ENCODE measurements around the gene HS3ST5. TPM values are rescaled to one million over a fixed set of nuclear protein-coding genes. Genes with fewer than 3 reads are reported as not detected.

Gene HS3ST5
- total RNA-seq, 1 experiment from 2014 or later: 14.4 TPM

DNA sequence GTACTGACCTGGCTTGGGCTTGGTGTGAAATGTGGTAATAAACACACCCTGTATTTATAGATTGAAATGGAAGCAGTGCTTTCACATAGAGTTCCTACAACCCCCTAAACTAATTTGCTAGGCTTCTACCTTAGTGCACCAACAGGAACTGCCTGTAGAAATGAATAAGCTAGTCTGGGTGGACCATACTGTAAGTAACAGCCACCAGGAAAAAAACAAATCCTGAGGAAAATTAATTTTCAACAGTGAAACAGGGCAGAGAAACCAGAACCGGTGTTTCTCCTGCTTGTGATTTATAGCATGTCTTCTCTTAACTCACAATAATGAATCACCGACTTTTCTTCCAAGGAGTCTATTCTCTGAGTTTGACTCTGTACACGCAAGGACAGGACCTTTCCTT is 187.1 kb downstream of the HS3ST5 start:
- H3K79me2 ChIP-seq (ENCODE audit: insufficient read depth, low read length): no peaks in the 10 kb centered on the region

More for the DNA sequence above, 187.1 kb downstream of the HS3ST5 start:
- no peak overlapping the region for H3K56ac ChIP-seq (ENCODE audit: insufficient read length, low read depth, low read length)
- no peak overlapping the region for H2BK15ac ChIP-seq (ENCODE audit: low read depth, low read length)
- H3K4me1 ChIP-seq (ENCODE audit: insufficient read depth, low read length): peaks cover 3% of the 10 kb centered on the region; the same call in 1 of the 2 replicates
- TF ChIP-seq, protein P1, sequence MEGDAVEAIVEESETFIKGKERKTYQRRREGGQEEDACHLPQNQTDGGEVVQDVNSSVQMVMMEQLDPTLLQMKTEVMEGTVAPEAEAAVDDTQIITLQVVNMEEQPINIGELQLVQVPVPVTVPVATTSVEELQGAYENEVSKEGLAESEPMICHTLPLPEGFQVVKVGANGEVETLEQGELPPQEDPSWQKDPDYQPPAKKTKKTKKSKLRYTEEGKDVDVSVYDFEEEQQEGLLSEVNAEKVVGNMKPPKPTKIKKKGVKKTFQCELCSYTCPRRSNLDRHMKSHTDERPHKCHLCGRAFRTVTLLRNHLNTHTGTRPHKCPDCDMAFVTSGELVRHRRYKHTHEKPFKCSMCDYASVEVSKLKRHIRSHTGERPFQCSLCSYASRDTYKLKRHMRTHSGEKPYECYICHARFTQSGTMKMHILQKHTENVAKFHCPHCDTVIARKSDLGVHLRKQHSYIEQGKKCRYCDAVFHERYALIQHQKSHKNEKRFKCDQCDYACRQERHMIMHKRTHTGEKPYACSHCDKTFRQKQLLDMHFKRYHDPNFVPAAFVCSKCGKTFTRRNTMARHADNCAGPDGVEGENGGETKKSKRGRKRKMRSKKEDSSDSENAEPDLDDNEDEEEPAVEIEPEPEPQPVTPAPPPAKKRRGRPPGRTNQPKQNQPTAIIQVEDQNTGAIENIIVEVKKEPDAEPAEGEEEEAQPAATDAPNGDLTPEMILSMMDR (conservative IDR thresholded peaks at IDR 0.05): no peak
- H3K27ac ChIP-seq (ENCODE audit: insufficient read length, low read depth, low read length): no peak overlapping the region
- Mint-ChIP-seq H3K27me3 (ENCODE audit: low read depth) (no peaks in the 10 kb centered on the region), H3K4me3 (no peak overlapping the region), H3K4me1 (peaks cover 26 to 32% of the 10 kb centered on the region in 2 experiments), H3K9me3 (no peaks in the 10 kb centered on the region), H3K27ac (peak overlapping the region in 1 of 3 experiments; percentile 69; a peak in 3 of 7 replicates), H3K36me3 (ENCODE audit: insufficient read depth in 1 of 3, low read depth in 3 of 3) (peaks cover 0 to 10% (median 0%) of the 10 kb centered on the region in 3 experiments; a peak in 3 of 7 replicates)
- H3K14ac ChIP-seq (ENCODE audit: insufficient read depth, low read length): no peak overlapping the region
- no CpG with 5 or more reads among the region's 3 CpGs for WGBS (ENCODE audit: extremely low coverage, insufficient read length, low lambda C conversion rate)
- H3K9ac ChIP-seq (ENCODE audit: extremely low read depth, insufficient read length, low read length): no peak overlapping the region
- H2AFZ ChIP-seq (ENCODE audit: low read length): no peak overlapping the region
- DNase-seq: no peak
- no peak overlapping the region for H2BK12ac ChIP-seq (ENCODE audit: insufficient read length, low read depth, low read length)
- H3K23me2 ChIP-seq (ENCODE audit: insufficient read length, low read depth, low read length, poor library complexity, severe bottlenecking): no peaks in the 10 kb centered on the region
- H2AK5ac ChIP-seq (ENCODE audit: insufficient read length, low read length): no peak overlapping the region
- H3K4ac ChIP-seq (ENCODE audit: low read depth, low read length): no peak overlapping the region
- no peak overlapping the region for H2BK5ac ChIP-seq (ENCODE audit: insufficient read length, low read length)
- no peak overlapping the region for H3K4me2 ChIP-seq (ENCODE audit: insufficient read depth, insufficient read length, low read length)
- H3K18ac ChIP-seq (ENCODE audit: insufficient read length, low read depth, low read length): no peak overlapping the region
- no peak overlapping the region for H2BK20ac ChIP-seq (ENCODE audit: low read depth, low read length, poor library complexity, severe bottlenecking)
- H2BK120ac ChIP-seq (ENCODE audit: low read depth, low read length, poor library complexity, severe bottlenecking): no peak overlapping the region
- no peak overlapping the region for H3K23ac ChIP-seq (ENCODE audit: insufficient read length, low read depth, low read length)
- H4K20me1 ChIP-seq (ENCODE audit: control insufficient read depth, insufficient read depth, insufficient read length): no peaks in the 10 kb centered on the region
- H4K8ac ChIP-seq (replicated peaks; ENCODE audit: insufficient read length, low read depth, low read length): no peak overlapping the region
- no peak overlapping the region for H4K5ac ChIP-seq (ENCODE audit: insufficient read length, low read depth, low read length)
- no peaks in the 10 kb centered on the region for H3K79me1 ChIP-seq (ENCODE audit: insufficient read depth, low read depth, low read length, poor library complexity, severe bottlenecking)
- H4K91ac ChIP-seq (ENCODE audit: insufficient read length, low read depth, low read length): no peak overlapping the region
- no peaks in the 10 kb centered on the region for H3K27me3 ChIP-seq (ENCODE audit: insufficient read depth, low read length)
- H3K9me3 ChIP-seq (ENCODE audit: control insufficient read depth, low read depth, low read length): no peaks in the 10 kb centered on the region
- no peak overlapping the region for H3T11ph ChIP-seq (ENCODE audit: low read length)
